GM19463 (cell line): Measurements from ENCODE around the gene CXXC4.

ENCODE experiments used
- ATAC-seq: cut with Tn5 transposase; IDR thresholded peaks from one replicate; pipeline ENCODE4 v1.9.1; 2021; ENCODE audit warnings: mild to moderate bottlenecking, moderate library complexity; ENCODE audit not compliant: unreplicated experiment

CXXC4 gene

GRCh38 chr4:104494822-104495559 is at the start of gene CXXC4:
TSS of gene CXXC4 (minus strand) at chr4:104494894. CDS start at chr4:104491802, 3,092 bp downstream.
- ATAC-seq: peak; percentile 25

GRCh38 chr4:104533156-104533555 is 38.5 kb upstream of the CXXC4 start:
- ATAC-seq: no peak

GRCh38 chr4:104532677-104533076 is 38.0 kb upstream of the CXXC4 start:
- ATAC-seq: no peak

- no peak for ATAC-seq
Measured at GRCh38 chr4:104531390-104531789, 36.7 kb upstream of the CXXC4 start.

GRCh38 chr4:104530426-104530825 is 35.7 kb upstream of the CXXC4 start:
- ATAC-seq: no peak

GRCh38 chr4:104524591-104524990 is 29.9 kb upstream of the CXXC4 start:
- ATAC-seq: no peak

- no peak for ATAC-seq
Measured at GRCh38 chr4:104524026-104524425, 29.3 kb upstream of the CXXC4 start.

- ATAC-seq: peak; percentile 72
Measured at GRCh38 chr4:104519588-104519987, 24.9 kb upstream of the CXXC4 start.

- no peak for ATAC-seq
Measured at GRCh38 chr4:104516884-104517283, 22.2 kb upstream of the CXXC4 start.

GRCh38 chr4:104508224-104508623 is 13.5 kb upstream of the CXXC4 start:
- no peak for ATAC-seq

GRCh38 chr4:104507112-104507511 is 12.4 kb upstream of the CXXC4 start:
- no peak for ATAC-seq

- ATAC-seq: no peak
Measured at GRCh38 chr4:104504536-104504935, 9.8 kb upstream of the CXXC4 start.

- ATAC-seq: no peak
Measured at GRCh38 chr4:104502471-104502870, 7.8 kb upstream of the CXXC4 start.

- no peak for ATAC-seq
Measured at GRCh38 chr4:104501290-104501689, 6.6 kb upstream of the CXXC4 start.

- ATAC-seq: peak; percentile 64
Measured at GRCh38 chr4:104500442-104500841, 5.7 kb upstream of the CXXC4 start.

GRCh38 chr4:104494185-104494584 is 509 bp downstream of the CXXC4 start:
- no peak for ATAC-seq

- no peak for ATAC-seq
Measured at GRCh38 chr4:104493081-104493831, 1.4 kb downstream of the CXXC4 start.

GRCh38 chr4:104492183-104492771 is 2.4 kb downstream of the CXXC4 start:
- ATAC-seq: no peak

- ATAC-seq: peak; percentile 21
Measured at GRCh38 chr4:104491481-104492182, 3.1 kb downstream of the CXXC4 start.

GRCh38 chr4:104490770-104491480 is 3.8 kb downstream of the CXXC4 start:
- peak; percentile 21 for ATAC-seq
